NOMO-1 treated with dmso at 0.1 percent for 144 hours (cell line): ENCODE data around the gene CAPNS2.

Experiments
- DNase-seq: peaks from one replicate; lab custom pipeline; 2025; ENCODE audit not compliant: unreplicated experiment; lab: John Stamatoyannopoulos, UW

CAPNS2 gene

DNA sequence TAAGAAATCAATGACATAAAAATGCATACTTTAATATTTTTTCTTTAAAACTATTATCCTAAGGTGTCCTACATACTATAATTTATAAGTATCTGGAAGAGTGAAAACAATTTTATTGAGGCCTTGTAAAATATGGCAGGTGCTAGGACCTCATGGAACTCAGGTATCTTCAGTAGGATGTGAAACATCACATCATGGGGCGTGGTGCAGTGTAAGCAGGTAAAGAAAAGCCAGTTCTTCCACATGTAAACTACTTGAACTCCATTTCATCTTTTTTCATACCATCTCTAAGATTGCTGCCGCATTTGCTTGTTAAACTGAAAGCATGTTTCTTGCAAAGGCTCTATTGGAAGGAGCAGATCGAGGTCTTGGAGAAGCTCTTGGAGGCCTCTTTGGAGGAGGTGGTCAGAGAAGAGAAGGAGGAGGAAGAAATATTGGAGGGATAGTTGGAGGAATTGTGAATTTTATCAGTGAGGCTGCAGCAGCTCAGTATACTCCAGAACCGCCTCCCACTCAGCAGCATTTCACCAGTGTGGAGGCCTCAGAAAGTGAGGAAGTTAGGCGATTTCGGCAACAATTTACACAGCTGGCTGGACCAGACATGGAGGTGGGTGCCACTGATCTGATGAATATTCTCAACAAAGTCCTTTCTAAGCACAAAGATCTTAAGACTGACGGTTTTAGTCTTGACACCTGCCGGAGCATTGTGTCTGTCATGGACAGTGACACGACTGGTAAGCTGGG, at the start of gene CAPNS2:
Gene CAPNS2, plus strand, starts transcription at position 253 of the 744 bp plus-strand sequence. Its CDS starts 73 bp downstream, at position 326.
- no peak for DNase-seq

DNA sequence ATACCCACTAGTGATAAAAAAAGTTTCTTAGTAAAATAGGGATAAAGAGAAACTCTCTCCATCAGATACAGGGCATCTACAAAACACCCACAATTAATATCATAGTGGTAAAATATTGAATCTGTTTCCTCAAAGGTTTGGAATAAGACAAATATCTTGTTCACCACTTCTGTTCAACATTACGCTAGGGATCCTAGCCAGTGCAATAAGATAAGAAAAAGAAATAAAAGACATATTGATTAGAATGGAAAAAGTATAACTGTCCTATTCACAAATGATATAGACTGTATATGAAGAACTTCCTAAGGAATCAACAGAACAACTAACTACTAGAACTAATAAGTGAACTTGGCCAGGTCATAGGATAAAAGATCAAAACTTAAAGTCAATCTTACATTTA, 44.7 kb upstream of the CAPNS2 start:
- DNase-seq: no peak

DNA sequence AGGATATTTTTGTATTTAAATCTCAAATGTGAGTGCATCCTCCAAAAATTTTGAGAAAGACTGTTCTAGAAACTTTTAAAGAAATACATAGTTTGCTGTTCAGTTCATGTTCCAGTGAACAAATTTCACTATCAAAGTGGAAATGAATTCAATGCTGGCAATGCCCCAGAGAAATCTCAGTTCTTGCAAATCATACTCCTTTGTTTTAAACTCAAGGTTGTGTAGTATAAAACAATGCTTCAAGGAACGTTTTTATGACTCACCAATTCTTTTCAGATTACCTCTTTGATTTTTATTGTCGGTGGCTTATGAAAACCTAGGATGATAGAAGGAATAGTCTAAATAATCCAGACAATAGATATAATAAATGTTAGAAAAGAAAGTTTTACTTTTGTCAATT, 40.0 kb upstream of the CAPNS2 start:
- DNase-seq: no peak

GRCh38 chr16:55527885-55528284, 38.6 kb upstream of the CAPNS2 start:
- no peak for DNase-seq

DNA sequence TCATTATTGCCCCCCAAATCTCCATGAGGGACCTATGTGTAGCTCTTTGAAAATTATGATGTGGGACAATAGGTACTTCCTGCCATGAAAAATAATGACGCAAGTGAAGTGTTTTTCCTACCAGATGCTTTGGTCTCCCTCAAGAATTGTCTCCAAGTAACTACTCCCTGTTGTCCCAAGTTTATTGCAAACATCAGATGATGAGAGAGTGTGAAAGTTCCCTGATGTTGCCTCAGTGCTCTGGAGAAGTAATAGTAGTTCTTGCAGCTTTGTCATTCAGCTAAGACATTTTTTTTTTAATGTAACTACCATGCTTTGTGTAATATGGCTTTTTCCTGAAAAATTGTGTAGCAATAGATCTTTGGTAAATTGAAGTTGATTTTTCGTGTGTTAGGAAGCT, 37.5 kb upstream of the CAPNS2 start:
- no peak for DNase-seq

DNA sequence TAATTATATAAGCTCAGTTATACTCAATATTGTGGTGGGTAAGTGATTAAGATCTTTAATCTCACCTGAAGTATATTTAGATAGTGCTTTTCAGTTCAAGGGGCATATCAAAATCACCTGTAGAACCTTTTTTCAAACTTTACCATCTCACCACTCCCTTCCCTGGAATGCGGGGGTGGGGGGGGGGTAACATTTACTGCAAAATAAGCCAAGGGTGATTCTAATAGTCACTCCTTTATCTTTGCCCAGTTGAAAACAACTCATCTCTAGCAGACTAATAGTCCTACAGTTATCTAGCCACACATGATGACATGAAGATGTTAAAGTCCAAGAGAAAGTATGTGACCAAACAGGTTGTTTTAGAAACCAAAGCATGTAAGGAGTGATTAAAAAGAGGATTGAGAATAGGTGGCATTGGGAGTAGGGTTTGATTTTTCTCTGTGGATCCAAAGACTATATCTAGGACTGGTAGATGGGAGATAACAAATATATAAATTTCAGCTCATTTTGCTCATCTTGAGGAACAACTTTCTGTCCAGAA, 36.1 kb upstream of the CAPNS2 start:
- DNase-seq: no peak

- DNase-seq: no peak
These were observed 34.3 kb upstream of the CAPNS2 start for GRCh38 chr16:55532227-55532626.

DNA sequence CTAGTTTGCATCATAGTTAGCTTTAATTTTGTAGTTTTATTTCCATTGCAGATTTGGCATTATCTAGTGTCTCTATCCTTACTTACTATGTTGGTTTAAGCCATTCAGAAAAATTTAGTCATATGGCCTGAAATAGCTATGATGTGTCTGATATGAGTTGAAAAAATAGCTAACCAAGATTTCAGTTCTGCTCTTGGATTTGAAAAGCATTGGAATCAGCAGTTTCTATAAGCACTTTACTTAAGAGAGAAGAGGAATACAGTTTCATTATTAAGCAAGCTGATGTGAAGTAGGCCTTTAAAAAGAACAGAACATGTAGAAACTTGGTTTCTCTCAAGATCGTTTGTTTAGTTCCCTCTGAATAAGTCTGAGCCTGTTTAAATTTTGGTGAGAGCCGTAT, 31.7 kb upstream of the CAPNS2 start:
- no peak for DNase-seq

- DNase-seq: peak; percentile 36
These were observed 27.4 kb upstream of the CAPNS2 start for GRCh38 chr16:55539049-55539448.

- DNase-seq: no peak
These were observed 27.0 kb upstream of the CAPNS2 start for GRCh38 chr16:55539488-55539887.

- DNase-seq: no peak
These were observed 26.3 kb upstream of the CAPNS2 start for GRCh38 chr16:55540221-55540620.

GRCh38 chr16:55542459-55543082, 23.9 kb upstream of the CAPNS2 start:
- no peak for DNase-seq

DNA sequence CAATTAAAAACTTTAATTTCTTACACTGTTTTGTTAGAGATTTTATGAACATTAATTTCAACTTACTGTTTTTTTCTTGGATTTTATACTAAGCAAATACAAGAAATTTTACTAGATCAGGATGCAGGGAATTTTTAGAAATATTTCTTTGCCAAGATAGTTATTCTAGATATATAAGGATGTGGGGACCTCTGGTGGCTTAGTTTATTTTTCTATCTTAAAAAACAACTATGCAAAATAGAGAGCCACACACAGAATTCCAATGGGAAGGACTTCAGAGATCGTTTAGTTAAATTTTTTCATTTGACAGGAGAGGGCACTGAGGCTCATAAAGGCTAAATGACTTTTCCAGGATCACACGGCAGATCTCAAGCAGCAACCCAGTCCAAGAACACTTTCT, 23.0 kb upstream of the CAPNS2 start:
- DNase-seq: no peak

- DNase-seq: no peak
These were observed 13.9 kb upstream of the CAPNS2 start for GRCh38 chr16:55552621-55553020.

- DNase-seq: no peak
These were observed 11.0 kb upstream of the CAPNS2 start for GRCh38 chr16:55555436-55555835.

- no peak for DNase-seq
These were observed 9.3 kb upstream of the CAPNS2 start for GRCh38 chr16:55557186-55557585.

DNA sequence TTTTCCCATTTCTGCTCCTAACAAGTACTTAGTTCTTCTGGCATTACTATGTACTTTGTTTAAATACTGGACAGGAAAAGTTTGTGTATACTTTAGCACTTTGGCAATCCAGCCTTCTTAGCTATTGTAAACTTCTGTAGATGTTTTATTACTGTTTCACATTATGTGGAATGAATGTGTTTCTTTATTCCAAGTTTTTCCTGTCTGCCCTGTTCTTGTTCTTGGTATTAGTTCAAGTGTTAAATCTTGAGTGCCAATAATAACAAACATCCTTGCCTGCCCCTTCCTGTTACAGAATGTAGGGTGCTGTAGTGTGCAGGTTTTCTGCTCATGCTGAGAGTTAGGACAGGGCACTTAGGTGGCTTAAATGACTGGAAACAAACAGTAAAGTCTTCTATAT, 7.3 kb upstream of the CAPNS2 start:
- DNase-seq: no peak

GRCh38 chr16:55559933-55560516, 6.5 kb upstream of the CAPNS2 start:
- DNase-seq: no peak

GRCh38 chr16:55561319-55561848, 5.1 kb upstream of the CAPNS2 start:
- no peak for DNase-seq

GRCh38 chr16:55562936-55563335, 3.5 kb upstream of the CAPNS2 start:
- DNase-seq: no peak

DNA sequence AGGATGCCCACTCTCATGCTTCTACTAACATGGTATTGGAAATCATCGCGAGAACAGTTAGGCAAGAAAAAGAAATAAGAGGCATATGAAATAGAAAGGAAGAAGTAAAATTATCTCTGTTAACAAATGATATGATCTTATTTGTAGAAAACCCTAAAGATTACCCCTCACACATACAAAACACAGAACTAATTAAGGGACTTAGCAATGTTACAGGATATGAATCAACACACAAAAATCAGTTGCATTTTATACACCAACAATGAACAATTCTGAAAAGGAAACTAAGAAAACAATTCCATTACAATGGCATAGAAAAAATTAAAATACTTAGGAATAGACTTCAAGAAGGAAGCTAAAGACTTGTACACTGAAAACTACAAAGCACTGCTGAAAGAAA, 2.7 kb upstream of the CAPNS2 start:
- no peak for DNase-seq

GRCh38 chr16:55565086-55565485, 1.4 kb upstream of the CAPNS2 start:
- DNase-seq: no peak
